ENCODE results near the gene MRTO4. TPM values are rescaled to one million over a fixed set of nuclear protein-coding genes. Genes with fewer than 3 reads are reported as not detected.

MRTO4 gene
- total and polyA plus RNA-seq, 3 experiments from 2014 or later, result 28.5 to 137 (median 137) TPM

GRCh38 chr1:19219451-19219850, 32.2 kb upstream of the MRTO4 start:
- no peaks in the 10 kb centered on the region for H3K4me1 ChIP-seq (ENCODE audit: insufficient read depth, low read length)
- peaks cover 57% of the 10 kb centered on the region for H3K36me3 ChIP-seq (ENCODE audit: insufficient read depth, low read length)
- no peak overlapping the region for H3K4me3 ChIP-seq (ENCODE audit: low read length)
- Mint-ChIP-seq H3K4me3 (no peak overlapping the region), H3K27me3 (no peaks in the 10 kb centered on the region), H3K36me3 (peaks cover 0 to 79% (median 19%) of the 10 kb centered on the region in 3 donors), H3K27ac (peak overlapping the region in 2 of 8 donors; percentile 21 to 61), H3K9me3 (no peaks in the 10 kb centered on the region), H3K4me1 (peaks cover 7 to 11% (median 9%) of the 10 kb centered on the region in 3 donors)
- POLR2A ChIA-PET, result interaction anchor here (0.5 kb wide), 1 partner anchor 181 kb away, joined by 6 read pairs; no protein-coding TSS in a partner anchor
- CTCF ChIA-PET, result interaction anchor here (1.2 kb wide), 1 partner anchor 9 kb away, joined by 4 read pairs; the partner anchor contains the start of gene UBR4
- no peaks in the 10 kb centered on the region for H3K27me3 ChIP-seq (ENCODE audit: insufficient read depth, low read length, poor library complexity, severe bottlenecking)
- no peak overlapping the region for H3K27ac ChIP-seq (ENCODE audit: low read depth, low read length)
- no peaks in the 10 kb centered on the region for H3K9me3 ChIP-seq (ENCODE audit: low read length)
- no peak for DNase-seq

- H3K36me3 Mint-ChIP-seq, result peaks cover 0 to 84% (median 22%) of the 10 kb centered on the region in 3 donors
- Histone ChIP-seq H3K27ac (ENCODE audit: low read depth, low read length) (no peak overlapping the region), H3K4me1 (ENCODE audit: insufficient read depth, low read length) (no peaks in the 10 kb centered on the region), H3K36me3 (ENCODE audit: insufficient read depth, low read length) (peaks cover 60% of the 10 kb centered on the region), H3K9me3 (ENCODE audit: low read length) (no peaks in the 10 kb centered on the region), H3K4me3 (ENCODE audit: low read length) (no peak overlapping the region), H3K27me3 (ENCODE audit: insufficient read depth, low read length, poor library complexity, severe bottlenecking) (no peaks in the 10 kb centered on the region)
- H3K27ac Mint-ChIP-seq, result peak overlapping the region in 6 of 8 donors; percentile 38 to 76 (median 65)
- no peak overlapping the region for H3K4me3 Mint-ChIP-seq
- H3K4me1 Mint-ChIP-seq, result peaks cover 3 to 8% (median 7%) of the 10 kb centered on the region in 3 donors
- H3K9me3 Mint-ChIP-seq, result no peaks in the 10 kb centered on the region
- H3K27me3 Mint-ChIP-seq, result no peaks in the 10 kb centered on the region
- DNase-seq, result no peak
- CTCF ChIA-PET, result interaction anchor here (1.2 kb wide), 1 partner anchor 10 kb away, joined by 4 read pairs; the partner anchor contains the start of gene UBR4
- POLR2A ChIA-PET, result no interaction called here
Observed at GRCh38 chr1:19220080-19220846, 31.3 kb upstream of the MRTO4 start.

- no peaks in the 10 kb centered on the region for H3K4me1 ChIP-seq (ENCODE audit: insufficient read depth, low read length)
- Mint-ChIP-seq H3K4me1 (peaks cover 0 to 6% (median 4%) of the 10 kb centered on the region in 3 donors), H3K9me3 (no peaks in the 10 kb centered on the region), H3K27me3 (no peaks in the 10 kb centered on the region), H3K36me3 (peaks cover 3 to 90% (median 25%) of the 10 kb centered on the region in 3 donors), H3K4me3 (no peak overlapping the region), H3K27ac (peak overlapping the region in 3 of 8 donors; percentile 29 to 78 (median 47))
- no peaks in the 10 kb centered on the region for H3K9me3 ChIP-seq (ENCODE audit: low read length)
- H3K27me3 ChIP-seq (ENCODE audit: insufficient read depth, low read length, poor library complexity, severe bottlenecking), result no peaks in the 10 kb centered on the region
- H3K27ac ChIP-seq (ENCODE audit: low read depth, low read length), result no peak overlapping the region
- no peak overlapping the region for H3K4me3 ChIP-seq (ENCODE audit: low read length)
- peaks cover 64% of the 10 kb centered on the region for H3K36me3 ChIP-seq (ENCODE audit: insufficient read depth, low read length)
- DNase-seq, result no peak
- ChIA-PET CTCF (no interaction called here), POLR2A (no interaction called here)
Observed at GRCh38 chr1:19220991-19221390, 30.6 kb upstream of the MRTO4 start.

GRCh38 chr1:19222573-19222972, 29.0 kb upstream of the MRTO4 start:
- no peaks in the 10 kb centered on the region for H3K27me3 Mint-ChIP-seq
- H3K36me3 ChIP-seq (ENCODE audit: insufficient read depth, low read length), result peaks cover 75% of the 10 kb centered on the region
- no peaks in the 10 kb centered on the region for H3K9me3 Mint-ChIP-seq
- H3K4me3 ChIP-seq (ENCODE audit: low read length), result no peak overlapping the region
- H3K9me3 ChIP-seq (ENCODE audit: low read length), result no peaks in the 10 kb centered on the region
- H3K4me1 ChIP-seq (ENCODE audit: insufficient read depth, low read length), result no peaks in the 10 kb centered on the region
- H3K4me1 Mint-ChIP-seq, result peaks cover 0 to 5% (median 4%) of the 10 kb centered on the region in 3 donors
- H3K4me3 Mint-ChIP-seq, result no peak overlapping the region
- peaks cover 5 to 95% (median 29%) of the 10 kb centered on the region in 3 donors for H3K36me3 Mint-ChIP-seq
- ChIA-PET CTCF (interaction anchor here (1.8 kb wide), 1 partner anchor 13 kb away, joined by 5 read pairs; no protein-coding TSS in a partner anchor), POLR2A (no interaction called here)
- H3K27ac ChIP-seq (ENCODE audit: low read depth, low read length), result no peak overlapping the region
- H3K27me3 ChIP-seq (ENCODE audit: insufficient read depth, low read length, poor library complexity, severe bottlenecking), result no peaks in the 10 kb centered on the region
- DNase-seq, result no peak
- H3K27ac Mint-ChIP-seq, result peak overlapping the region in 2 of 8 donors; percentile 2 to 55

GRCh38 chr1:19222979-19223824, 28.4 kb upstream of the MRTO4 start:
- H3K27ac ChIP-seq (ENCODE audit: low read depth, low read length), result no peak overlapping the region
- peaks cover 0 to 4% (median 4%) of the 10 kb centered on the region in 3 donors for H3K4me1 Mint-ChIP-seq
- ChIA-PET POLR2A (no interaction called here), CTCF (interaction anchor here (1.8 kb wide), 1 partner anchor 12 kb away, joined by 5 read pairs; no protein-coding TSS in a partner anchor)
- H3K4me1 ChIP-seq (ENCODE audit: insufficient read depth, low read length), result no peaks in the 10 kb centered on the region
- DNase-seq, result no peak
- H3K9me3 ChIP-seq (ENCODE audit: low read length), result no peaks in the 10 kb centered on the region
- no peak overlapping the region for H3K4me3 Mint-ChIP-seq
- no peaks in the 10 kb centered on the region for H3K9me3 Mint-ChIP-seq
- peaks cover 5 to 95% (median 31%) of the 10 kb centered on the region in 3 donors for H3K36me3 Mint-ChIP-seq
- no peaks in the 10 kb centered on the region for H3K27me3 Mint-ChIP-seq
- no peak overlapping the region for H3K27ac Mint-ChIP-seq
- no peak overlapping the region for H3K4me3 ChIP-seq (ENCODE audit: low read length)
- H3K36me3 ChIP-seq (ENCODE audit: insufficient read depth, low read length), result peaks cover 76% of the 10 kb centered on the region
- no peaks in the 10 kb centered on the region for H3K27me3 ChIP-seq (ENCODE audit: insufficient read depth, low read length, poor library complexity, severe bottlenecking)

- CTCF ChIA-PET, result no interaction called here
- peaks cover 15 to 95% (median 24%) of the 10 kb centered on the region in 3 donors for H3K36me3 Mint-ChIP-seq
- H3K27ac Mint-ChIP-seq, result no peak overlapping the region
Observed at GRCh38 chr1:19229229-19229628, 22.4 kb upstream of the MRTO4 start.

GRCh38 chr1:19229828-19230325, 21.7 kb upstream of the MRTO4 start:
- H3K9me3 ChIP-seq (ENCODE audit: low read length), result no peaks in the 10 kb centered on the region
- no peak overlapping the region for H3K27ac ChIP-seq (ENCODE audit: low read depth, low read length)
- no peaks in the 10 kb centered on the region for H3K4me1 ChIP-seq (ENCODE audit: insufficient read depth, low read length)
- H3K27me3 ChIP-seq (ENCODE audit: insufficient read depth, low read length, poor library complexity, severe bottlenecking), result no peaks in the 10 kb centered on the region
- no peak for DNase-seq
- peaks cover 15 to 93% (median 19%) of the 10 kb centered on the region in 3 donors for H3K36me3 Mint-ChIP-seq
- POLR2A ChIA-PET, result no interaction called here
- CTCF ChIA-PET, result interaction anchor here (1.6 kb wide), 1 partner anchor 11 kb away, joined by 4 read pairs; no protein-coding TSS in a partner anchor
- H3K9me3 Mint-ChIP-seq, result no peaks in the 10 kb centered on the region
- no peak overlapping the region for H3K4me3 Mint-ChIP-seq
- peak overlapping the region in 3 of 8 donors; percentile 8 to 89 (median 58) for H3K27ac Mint-ChIP-seq
- peaks cover 0 to 1% (median 0%) of the 10 kb centered on the region in 3 donors for H3K4me1 Mint-ChIP-seq
- peaks cover 61% of the 10 kb centered on the region for H3K36me3 ChIP-seq (ENCODE audit: insufficient read depth, low read length)
- no peaks in the 10 kb centered on the region for H3K27me3 Mint-ChIP-seq
- H3K4me3 ChIP-seq (ENCODE audit: low read length), result no peak overlapping the region

More at GRCh38 chr1:19229229-19229628, 22.4 kb upstream of the MRTO4 start:
- Histone ChIP-seq H3K9me3 (ENCODE audit: low read length) (no peaks in the 10 kb centered on the region), H3K4me1 (ENCODE audit: insufficient read depth, low read length) (no peaks in the 10 kb centered on the region), H3K27ac (ENCODE audit: low read depth, low read length) (no peak overlapping the region), H3K27me3 (ENCODE audit: insufficient read depth, low read length, poor library complexity, severe bottlenecking) (no peaks in the 10 kb centered on the region), H3K4me3 (ENCODE audit: low read length) (no peak overlapping the region), H3K36me3 (ENCODE audit: insufficient read depth, low read length) (peaks cover 64% of the 10 kb centered on the region)
- no peak for DNase-seq
- H3K27me3 Mint-ChIP-seq, result no peaks in the 10 kb centered on the region
- peaks cover 0 to 1% (median under 1%) of the 10 kb centered on the region in 3 donors for H3K4me1 Mint-ChIP-seq
- no peaks in the 10 kb centered on the region for H3K9me3 Mint-ChIP-seq
- POLR2A ChIA-PET, result no interaction called here
- no peak overlapping the region for H3K4me3 Mint-ChIP-seq

Data from CD8-positive, alpha-beta memory T cell (primary cell).